ENCODE results near the gene DEPDC1B. TPM values are rescaled to one million over a fixed set of nuclear protein-coding genes. Genes with fewer than 3 reads are reported as not detected.
"Not testable (repeated sequence)": the region's sequence is repeated elsewhere in the genome, so short reads cannot be mapped to it uniquely, and the experiment has no call there.

The DEPDC1B gene
- total RNA-seq, 2 experiments from 2014 or later, result 0.39 to 0.60 TPM

- intact Hi-C loops (cut with DNase I, micrococcal nuclease), result no loop called here
- H3K36me3 ChIP-seq (ENCODE audit: insufficient read depth, low read length), result no peaks in the 10 kb centered on the region
- ATAC-seq (ENCODE audit: poor library complexity) (no peak), DNase-seq (no peak)
- Mint-ChIP-seq H3K4me1 (ENCODE audit: low read depth) (no peaks in the 10 kb centered on the region), H3K9me3 (no peaks in the 10 kb centered on the region), H3K36me3 (ENCODE audit: low read depth) (no peaks in the 10 kb centered on the region), H3K27me3 (no peaks in the 10 kb centered on the region), H3K4me3 (no peak overlapping the region), H3K27ac (no peak overlapping the region)
- ChIA-PET CTCF (interaction anchor here (1.3 kb wide), 1 partner anchor 8 kb away, joined by 4 read pairs; no protein-coding TSS in a partner anchor), POLR2A (no interaction called here)
- H3K4me3 ChIP-seq (ENCODE audit: low read length), result no peak overlapping the region
- no peaks in the 10 kb centered on the region for H3K27me3 ChIP-seq (ENCODE audit: control insufficient read depth in 1 of 2, insufficient read depth in 2 of 2, low read length in 2 of 2)
- TF ChIP-seq CTCF (IDR thresholded peaks at IDR 0.05), result no peak
- no peaks in the 10 kb centered on the region for H3K4me1 ChIP-seq (ENCODE audit: insufficient read depth, low read length)
- H3K9me3 ChIP-seq (ENCODE audit: control insufficient read depth in 1 of 2, insufficient read depth in 1 of 2, low read length in 2 of 2), result no peaks in the 10 kb centered on the region
- no peak overlapping the region for H3K27ac ChIP-seq (ENCODE audit: low read depth in 1 of 2, low read length in 2 of 2)
Observed at GRCh38 chr5:60590172-60590571, 109.8 kb downstream of the DEPDC1B start.

- intact Hi-C loops (cut with DNase I, micrococcal nuclease); H3K9me3 Mint-ChIP-seq; H3K36me3 Mint-ChIP-seq (ENCODE audit: low read depth); H3K36me3 ChIP-seq (ENCODE audit: insufficient read depth, low read length); H3K4me1 ChIP-seq (ENCODE audit: insufficient read depth, low read length); ATAC-seq (ENCODE audit: poor library complexity); H3K27me3 Mint-ChIP-seq; H3K27me3 ChIP-seq (ENCODE audit: control insufficient read depth in 1 of 2, insufficient read depth in 2 of 2, low read length in 2 of 2); H3K4me3 ChIP-seq (ENCODE audit: low read length); H3K27ac Mint-ChIP-seq; POLR2A ChIA-PET; DNase-seq; H3K9me3 ChIP-seq (ENCODE audit: control insufficient read depth in 1 of 2, insufficient read depth in 1 of 2, low read length in 2 of 2); CTCF ChIA-PET; H3K4me1 Mint-ChIP-seq (ENCODE audit: low read depth); H3K27ac ChIP-seq (ENCODE audit: low read depth in 1 of 2, low read length in 2 of 2); H3K4me3 Mint-ChIP-seq: not testable (repeated sequence)
Observed at GRCh38 chr5:60587312-60587711, 112.7 kb downstream of the DEPDC1B start.

DNA sequence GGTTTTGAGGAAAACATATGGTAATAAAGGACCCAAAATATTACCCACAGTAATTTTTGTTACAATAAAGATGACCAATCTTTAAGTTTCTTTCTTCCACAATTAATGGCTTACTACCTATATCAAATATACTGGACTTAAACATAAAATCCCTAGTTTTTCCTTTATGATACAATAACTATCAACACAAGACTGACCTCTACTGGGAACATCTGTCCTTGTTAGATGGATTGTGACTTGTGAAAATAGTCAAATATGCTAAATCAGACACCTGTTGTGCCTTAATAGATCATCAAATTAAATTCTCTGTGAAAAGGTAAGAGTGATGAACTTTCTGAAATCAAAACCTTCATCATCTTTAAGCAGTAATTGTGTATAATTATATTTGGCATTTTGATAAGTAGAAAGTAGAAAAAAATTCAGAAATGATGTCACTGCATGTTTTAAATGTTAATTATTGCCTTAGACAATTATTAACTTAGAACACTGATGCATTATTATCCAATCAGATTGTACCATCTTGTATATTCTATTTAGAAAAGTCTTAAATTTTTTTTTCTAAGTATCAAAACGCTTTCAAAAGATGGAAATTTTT lies 113.6 kb downstream of the DEPDC1B start:
- H3K4me3 ChIP-seq (ENCODE audit: low read length), result no peak overlapping the region
- Mint-ChIP-seq H3K4me1 (ENCODE audit: low read depth) (no peaks in the 10 kb centered on the region), H3K27ac (no peak overlapping the region), H3K9me3 (no peaks in the 10 kb centered on the region), H3K4me3 (no peak overlapping the region), H3K27me3 (no peaks in the 10 kb centered on the region), H3K36me3 (ENCODE audit: low read depth) (no peaks in the 10 kb centered on the region)
- no peaks in the 10 kb centered on the region for H3K9me3 ChIP-seq (ENCODE audit: control insufficient read depth in 1 of 2, insufficient read depth in 1 of 2, low read length in 2 of 2)
- H3K36me3 ChIP-seq (ENCODE audit: insufficient read depth, low read length), result no peaks in the 10 kb centered on the region
- no peaks in the 10 kb centered on the region for H3K27me3 ChIP-seq (ENCODE audit: control insufficient read depth in 1 of 2, insufficient read depth in 2 of 2, low read length in 2 of 2)
- no peak for ATAC-seq (ENCODE audit: poor library complexity)
- no peak for DNase-seq
- no peak for TF ChIP-seq CTCF (IDR thresholded peaks at IDR 0.05)
- H3K27ac ChIP-seq (ENCODE audit: low read depth in 1 of 2, low read length in 2 of 2), result no peak overlapping the region
- intact Hi-C loops (cut with DNase I, micrococcal nuclease), result no loop called here
- no peaks in the 10 kb centered on the region for H3K4me1 ChIP-seq (ENCODE audit: insufficient read depth, low read length)
- POLR2A ChIA-PET, result no interaction called here
- CTCF ChIA-PET, result no interaction called here

- no peak for ATAC-seq (ENCODE audit: poor library complexity)
- DNase-seq, result no peak
- Mint-ChIP-seq H3K4me3 (no peak overlapping the region), H3K27ac (no peak overlapping the region), H3K27me3 (no peaks in the 10 kb centered on the region), H3K36me3 (ENCODE audit: low read depth) (no peaks in the 10 kb centered on the region), H3K4me1 (ENCODE audit: low read depth) (no peaks in the 10 kb centered on the region), H3K9me3 (no peaks in the 10 kb centered on the region)
- intact Hi-C loops (cut with DNase I, micrococcal nuclease), result no loop called here
- CTCF ChIA-PET, result no interaction called here
- H3K27ac ChIP-seq (ENCODE audit: low read depth in 1 of 2, low read length in 2 of 2), result no peak overlapping the region
- H3K9me3 ChIP-seq (ENCODE audit: control insufficient read depth in 1 of 2, insufficient read depth in 1 of 2, low read length in 2 of 2), result no peaks in the 10 kb centered on the region
- H3K4me3 ChIP-seq (ENCODE audit: low read length), result no peak overlapping the region
- no peaks in the 10 kb centered on the region for H3K4me1 ChIP-seq (ENCODE audit: insufficient read depth, low read length)
- POLR2A ChIA-PET, result no interaction called here
- H3K36me3 ChIP-seq (ENCODE audit: insufficient read depth, low read length), result no peaks in the 10 kb centered on the region
- TF ChIP-seq CTCF (IDR thresholded peaks at IDR 0.05), result no peak
- H3K27me3 ChIP-seq (ENCODE audit: control insufficient read depth in 1 of 2, insufficient read depth in 2 of 2, low read length in 2 of 2), result no peaks in the 10 kb centered on the region
Observed at GRCh38 chr5:60585618-60586017, 114.3 kb downstream of the DEPDC1B start.
